NCI-H460 (cell line): Measurements from ENCODE around the gene ERGIC3. TPM values are rescaled to one million over a fixed set of nuclear protein-coding genes. Genes with fewer than 3 reads are reported as not detected.

Experiments
- DNase-seq: peaks from one replicate; pipeline ENCODE4 v3.0.0-alpha.2; 2016; ENCODE audit warnings: low read depth; ENCODE audit errors: extremely low read depth
- polyA plus RNA-seq: library from polyadenylated mRNA; depleted of rRNA; stranded (reverse); fragments of >200 nt; gene quantifications from 2 replicates; pipeline ENCODE4 v1.2.3, GENCODE V29; 2014; cell fraction: nucleus; rRNA removed
- total RNA-seq: library from RNA; depleted of rRNA; stranded (reverse); fragments of >200 nt; shearing (Covaris generic); gene quantifications from 2 replicates; pipeline ENCODE4 v1.2.3, GENCODE V29; 2014; rRNA removed

Gene ERGIC3
- 161 and 177 TPM in 2 replicates for total RNA-seq
- polyA plus RNA-seq = 288 and 292 TPM in 2 replicates

DNA sequence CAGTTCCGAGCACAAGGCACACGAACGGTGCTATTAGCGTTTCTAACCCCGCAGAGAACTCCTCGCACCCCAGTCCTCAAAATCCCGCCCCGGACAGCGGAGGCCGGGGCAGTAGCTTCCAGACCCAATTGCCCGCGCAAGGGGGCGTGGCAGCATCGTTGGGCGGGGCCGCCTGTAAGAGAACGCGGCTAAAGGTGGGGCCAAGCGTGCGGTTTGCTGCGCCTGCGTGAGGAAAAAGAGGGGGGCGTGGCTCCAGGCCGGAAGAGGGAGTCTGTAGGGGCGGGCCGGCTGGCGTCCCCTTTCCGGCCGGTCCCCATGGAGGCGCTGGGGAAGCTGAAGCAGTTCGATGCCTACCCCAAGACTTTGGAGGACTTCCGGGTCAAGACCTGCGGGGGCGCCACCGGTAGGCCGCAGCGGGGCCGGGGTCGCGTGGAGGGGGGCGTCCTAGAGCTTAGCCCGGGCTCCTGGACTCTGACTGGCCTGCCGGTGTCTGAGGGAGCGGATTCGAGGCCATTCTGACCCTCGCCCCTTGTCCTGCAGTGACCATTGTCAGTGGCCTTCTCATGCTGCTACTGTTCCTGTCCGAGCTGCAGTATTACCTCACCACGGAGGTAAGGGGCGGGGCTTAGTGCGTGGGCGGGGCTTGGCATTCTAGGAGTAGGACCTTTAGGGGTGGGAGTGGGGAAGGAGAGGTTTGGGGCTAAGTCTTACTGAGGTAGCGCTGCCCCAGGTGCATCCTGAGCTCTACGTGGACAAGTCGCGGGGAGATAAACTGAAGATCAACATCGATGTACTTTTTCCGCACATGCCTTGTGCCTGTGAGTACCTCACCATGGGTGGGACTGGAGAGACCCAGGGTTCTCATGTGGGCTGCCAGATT lies at the start of gene ERGIC3:
Gene ERGIC3, plus strand, starts transcription at position 296 of the 880 bp plus-strand sequence. Its CDS starts 20 bp downstream, at position 316.
- peak; percentile 95 for DNase-seq

DNA sequence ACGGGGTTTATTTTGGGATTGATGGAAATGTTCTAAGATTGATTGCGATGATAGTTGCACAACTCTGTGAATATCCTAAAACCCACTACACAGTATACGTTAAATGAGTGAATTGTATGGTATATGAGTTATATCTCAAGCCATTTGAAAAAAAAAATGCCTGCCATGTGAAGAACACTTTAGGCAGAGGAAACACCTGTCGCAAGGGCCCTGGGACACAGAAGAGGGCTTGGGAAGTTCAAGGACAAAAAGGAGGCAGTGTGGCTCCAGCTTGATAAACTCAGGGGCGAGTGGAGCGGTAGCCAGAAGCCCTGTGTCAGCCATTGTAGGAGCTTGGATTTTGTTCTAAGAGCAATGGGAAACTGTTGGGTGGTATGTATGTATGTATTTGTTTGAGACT lies 49.5 kb upstream of the ERGIC3 start:
- no peak for DNase-seq

DNA sequence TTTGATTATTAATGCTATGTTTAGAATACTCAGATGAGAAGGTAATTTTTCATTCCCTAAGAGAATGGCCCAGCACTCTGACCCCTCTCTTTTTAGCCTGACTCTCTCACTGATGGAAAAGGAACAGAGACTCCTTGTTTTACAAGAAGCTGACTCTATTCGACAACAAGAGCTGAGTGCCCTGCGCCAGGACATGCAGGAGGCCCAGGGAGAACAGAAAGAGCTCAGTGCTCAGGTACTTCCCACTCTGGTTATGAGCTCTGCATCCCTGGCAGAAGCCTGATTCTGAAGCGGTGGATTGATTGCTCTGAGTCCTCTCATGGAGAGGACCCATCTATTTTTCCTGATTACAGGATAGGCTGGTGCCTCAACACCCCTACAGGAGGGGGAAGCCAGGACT lies 45.4 kb upstream of the ERGIC3 start:
- DNase-seq = no peak

DNA sequence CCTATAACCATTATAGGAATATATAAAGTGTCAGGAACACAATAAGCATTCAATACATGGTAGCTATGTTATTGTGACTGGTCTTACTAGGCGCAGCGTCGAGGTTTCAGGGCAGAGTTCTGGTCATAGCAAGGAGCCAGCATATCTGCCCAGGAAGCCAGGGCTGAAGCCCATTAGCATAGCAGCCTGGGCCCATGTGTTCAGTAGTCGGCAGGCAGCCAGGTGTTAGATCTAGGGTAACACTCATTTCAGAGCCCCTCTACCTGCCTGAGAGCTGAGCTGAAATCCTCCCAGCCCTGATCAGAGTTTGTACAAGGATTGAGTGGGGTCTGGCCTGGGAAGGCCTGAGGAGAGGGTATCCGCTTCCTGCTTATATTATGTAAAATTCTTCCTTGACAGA lies 44.6 kb upstream of the ERGIC3 start:
- DNase-seq = no peak

DNA sequence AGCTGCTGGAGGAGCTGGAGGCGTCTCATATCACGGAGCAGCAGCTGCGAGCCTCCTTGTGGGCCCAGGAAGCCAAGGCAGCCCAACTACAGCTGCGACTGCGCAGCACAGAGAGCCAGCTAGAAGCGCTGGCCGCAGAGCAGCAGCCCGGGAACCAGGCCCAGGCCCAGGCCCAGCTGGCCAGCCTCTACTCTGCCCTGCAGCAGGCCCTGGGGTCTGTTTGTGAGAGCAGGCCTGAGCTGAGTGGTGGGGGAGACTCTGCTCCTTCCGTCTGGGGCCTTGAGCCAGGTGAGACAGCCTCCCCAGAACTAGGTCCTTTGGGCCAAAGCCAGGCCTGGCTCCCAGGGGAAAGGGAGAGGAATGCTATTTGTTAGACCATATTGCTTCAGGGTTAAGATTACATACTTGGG lies 44.1 kb upstream of the ERGIC3 start:
- DNase-seq = no peak

DNA sequence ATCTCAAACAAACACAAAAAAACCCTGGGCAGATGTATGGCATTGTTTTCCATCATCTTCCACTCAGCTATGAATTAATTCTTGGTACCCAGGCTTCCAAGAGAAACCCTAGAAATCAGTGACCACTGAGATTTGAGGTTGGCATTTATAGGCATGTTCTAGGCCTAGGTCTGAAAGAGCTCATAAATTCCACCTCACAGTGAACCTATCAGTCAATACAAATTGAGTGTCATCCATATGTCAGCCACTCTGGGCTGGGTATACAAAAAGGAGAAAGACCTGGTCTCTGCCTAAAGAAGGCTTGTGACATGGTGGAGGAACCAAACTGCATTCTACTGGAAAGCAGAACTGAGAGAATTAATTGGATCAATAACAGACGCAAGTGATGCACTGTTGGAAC lies 42.6 kb upstream of the ERGIC3 start:
- DNase-seq = no peak

DNA sequence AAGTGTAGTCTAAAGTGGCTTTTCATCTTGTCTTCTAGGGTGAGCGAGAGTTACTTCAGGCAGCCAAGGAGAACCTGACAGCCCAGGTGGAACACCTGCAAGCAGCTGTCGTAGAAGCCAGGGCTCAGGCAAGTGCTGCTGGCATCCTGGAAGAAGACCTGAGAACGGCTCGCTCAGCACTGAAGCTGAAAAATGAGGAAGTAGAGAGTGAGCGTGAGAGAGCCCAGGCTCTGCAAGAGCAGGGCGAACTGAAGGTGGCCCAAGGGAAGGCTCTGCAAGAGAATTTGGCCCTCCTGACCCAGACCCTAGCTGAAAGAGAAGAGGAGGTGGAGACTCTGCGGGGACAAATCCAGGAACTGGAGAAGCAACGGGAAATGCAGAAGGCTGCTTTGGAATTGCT lies 39.5 kb upstream of the ERGIC3 start:
- no peak for DNase-seq

DNA sequence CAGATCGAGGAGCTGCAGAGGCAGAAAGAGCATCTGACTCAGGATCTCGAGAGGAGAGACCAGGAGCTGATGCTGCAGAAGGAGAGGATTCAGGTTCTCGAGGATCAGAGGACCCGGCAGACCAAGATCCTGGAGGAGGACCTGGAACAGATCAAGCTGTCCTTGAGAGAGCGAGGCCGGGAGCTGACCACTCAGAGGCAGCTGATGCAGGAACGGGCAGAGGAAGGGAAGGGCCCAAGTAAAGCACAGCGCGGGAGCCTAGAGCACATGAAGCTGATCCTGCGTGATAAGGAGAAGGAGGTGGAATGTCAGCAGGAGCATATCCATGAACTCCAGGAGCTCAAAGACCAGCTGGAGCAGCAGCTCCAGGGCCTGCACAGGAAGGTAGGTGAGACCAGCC lies 38.6 kb upstream of the ERGIC3 start:
- DNase-seq = no peak

DNA sequence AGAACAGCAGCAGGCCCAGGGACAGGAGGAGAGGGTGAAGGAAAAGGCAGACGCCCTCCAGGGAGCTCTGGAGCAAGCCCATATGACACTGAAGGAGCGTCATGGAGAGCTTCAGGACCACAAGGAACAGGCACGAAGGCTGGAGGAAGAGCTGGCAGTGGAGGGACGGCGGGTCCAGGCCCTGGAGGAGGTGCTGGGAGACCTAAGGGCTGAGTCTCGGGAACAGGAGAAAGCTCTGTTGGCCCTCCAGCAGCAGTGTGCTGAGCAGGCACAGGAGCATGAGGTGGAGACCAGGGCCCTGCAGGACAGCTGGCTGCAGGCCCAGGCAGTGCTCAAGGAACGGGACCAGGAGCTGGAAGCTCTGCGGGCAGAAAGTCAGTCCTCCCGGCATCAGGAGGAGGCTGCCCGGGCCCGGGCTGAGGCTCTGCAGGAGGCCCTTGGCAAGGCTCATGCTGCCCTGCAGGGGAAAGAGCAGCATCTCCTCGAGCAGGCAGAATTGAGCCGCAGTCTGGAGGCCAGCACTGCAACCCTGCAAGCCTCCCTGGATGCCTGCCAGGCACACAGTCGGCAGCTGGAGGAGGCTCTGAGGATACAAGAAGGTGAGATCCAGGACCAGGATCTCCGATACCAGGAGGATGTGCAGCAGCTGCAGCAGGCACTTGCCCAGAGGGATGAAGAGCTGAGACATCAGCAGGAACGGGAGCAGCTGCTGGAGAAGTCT lies 37.9 kb upstream of the ERGIC3 start:
- DNase-seq = no peak

DNA sequence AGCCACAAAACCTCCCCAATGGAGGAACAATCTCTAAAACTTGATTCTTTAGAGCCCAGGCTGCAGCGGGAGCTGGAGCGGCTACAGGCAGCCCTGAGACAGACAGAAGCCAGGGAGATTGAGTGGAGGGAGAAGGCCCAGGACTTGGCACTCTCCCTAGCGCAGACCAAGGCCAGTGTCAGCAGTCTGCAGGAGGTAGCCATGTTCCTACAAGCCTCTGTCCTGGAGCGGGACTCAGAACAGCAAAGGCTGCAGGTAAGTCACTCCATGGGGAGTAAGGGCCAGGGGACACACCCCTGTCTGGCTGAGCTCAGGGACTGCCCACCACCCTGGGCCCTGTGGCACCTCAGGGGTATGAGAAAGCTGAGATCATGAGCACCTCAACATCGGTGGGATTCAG lies 37.1 kb upstream of the ERGIC3 start:
- no peak for DNase-seq

DNA sequence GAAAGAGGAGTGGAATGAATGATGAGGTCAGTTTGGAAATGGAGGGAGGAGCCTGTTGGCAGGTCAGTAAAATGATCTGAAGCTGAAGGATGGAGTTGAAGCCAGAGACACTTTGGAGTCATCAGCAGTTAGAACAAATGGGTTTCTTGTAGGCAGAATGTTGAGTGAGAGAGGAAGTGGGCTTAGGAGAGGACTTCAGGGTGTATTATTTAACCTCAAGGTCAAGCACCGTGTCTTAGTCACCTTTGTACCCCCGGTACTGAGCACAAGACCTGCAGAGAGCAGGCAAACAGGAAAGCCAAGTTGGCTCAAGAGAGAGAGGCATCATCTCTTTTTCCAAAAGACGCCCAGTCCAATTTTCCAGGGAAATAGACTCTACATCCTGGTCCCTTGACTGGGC lies 35.7 kb upstream of the ERGIC3 start:
- DNase-seq = no peak

DNA sequence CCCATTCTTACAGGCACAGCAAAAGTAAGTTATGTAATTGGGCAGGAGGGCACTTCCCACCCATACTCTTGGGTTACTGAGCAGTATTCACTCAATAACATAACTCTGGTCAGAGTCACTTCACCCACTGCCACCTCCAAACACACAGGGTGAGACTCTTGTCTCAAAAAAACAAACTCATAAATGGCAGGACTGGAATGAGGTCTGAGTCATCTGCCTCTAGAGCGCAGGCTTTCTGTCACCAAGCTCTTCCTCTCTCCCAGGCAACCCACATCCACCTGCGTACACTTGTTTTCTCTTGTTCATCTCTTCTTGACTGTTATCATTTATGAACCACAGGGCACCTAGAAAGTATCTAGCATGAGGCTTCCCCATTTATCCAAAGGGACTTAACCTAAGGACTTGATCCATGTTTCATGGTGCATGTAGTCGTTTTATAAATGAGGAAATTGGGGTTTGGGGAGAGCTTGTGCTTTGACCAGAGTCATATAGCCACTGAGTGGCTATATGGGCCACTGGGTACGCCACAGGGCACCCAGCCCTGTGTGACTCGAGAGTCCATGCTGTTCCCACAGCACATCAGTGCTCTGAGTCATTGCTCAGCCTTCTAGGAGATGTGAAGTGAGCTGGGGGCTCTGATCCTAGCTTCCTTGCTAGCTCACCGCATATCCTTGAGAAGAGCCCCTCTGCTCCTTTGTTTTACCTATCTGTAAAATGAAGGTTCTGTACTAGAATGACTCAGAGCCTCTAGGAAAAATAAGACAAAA lies 34.8 kb upstream of the ERGIC3 start:
- no peak for DNase-seq

DNA sequence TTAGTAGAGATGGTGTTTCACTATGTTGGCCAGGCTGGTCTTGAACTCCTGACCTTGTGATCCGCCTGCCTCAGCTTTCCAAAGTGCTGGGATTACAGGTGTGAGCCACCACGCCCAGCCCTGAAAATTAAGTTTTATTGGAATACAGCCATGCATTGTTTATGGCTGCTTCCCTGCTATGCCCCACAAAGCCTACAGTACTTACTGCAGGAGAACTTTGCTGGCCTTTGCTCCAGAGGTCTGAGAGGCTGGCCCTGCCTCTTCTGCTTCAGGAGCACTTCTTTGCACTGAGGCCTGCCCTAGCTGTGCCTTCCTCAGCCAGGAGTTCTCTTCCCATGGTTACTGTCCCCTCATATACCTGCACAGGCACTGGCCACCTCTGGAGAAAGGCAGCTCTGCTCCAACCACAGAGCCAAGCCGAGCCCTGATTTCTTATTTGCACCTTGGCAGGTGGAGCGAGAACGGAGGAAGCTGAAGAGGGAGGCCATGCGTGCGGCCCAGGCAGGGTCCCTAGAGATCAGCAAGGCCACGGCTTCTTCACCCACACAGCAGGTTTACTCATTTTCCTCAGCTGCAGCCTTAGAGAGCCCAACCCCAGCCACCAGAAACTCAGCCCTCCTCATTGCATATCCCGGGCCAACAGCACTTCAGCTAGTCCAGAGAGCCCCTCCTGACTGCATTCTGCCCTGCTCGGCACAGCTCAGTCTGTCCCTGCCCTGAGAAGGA lies 33.2 kb upstream of the ERGIC3 start:
- no peak for DNase-seq

DNA sequence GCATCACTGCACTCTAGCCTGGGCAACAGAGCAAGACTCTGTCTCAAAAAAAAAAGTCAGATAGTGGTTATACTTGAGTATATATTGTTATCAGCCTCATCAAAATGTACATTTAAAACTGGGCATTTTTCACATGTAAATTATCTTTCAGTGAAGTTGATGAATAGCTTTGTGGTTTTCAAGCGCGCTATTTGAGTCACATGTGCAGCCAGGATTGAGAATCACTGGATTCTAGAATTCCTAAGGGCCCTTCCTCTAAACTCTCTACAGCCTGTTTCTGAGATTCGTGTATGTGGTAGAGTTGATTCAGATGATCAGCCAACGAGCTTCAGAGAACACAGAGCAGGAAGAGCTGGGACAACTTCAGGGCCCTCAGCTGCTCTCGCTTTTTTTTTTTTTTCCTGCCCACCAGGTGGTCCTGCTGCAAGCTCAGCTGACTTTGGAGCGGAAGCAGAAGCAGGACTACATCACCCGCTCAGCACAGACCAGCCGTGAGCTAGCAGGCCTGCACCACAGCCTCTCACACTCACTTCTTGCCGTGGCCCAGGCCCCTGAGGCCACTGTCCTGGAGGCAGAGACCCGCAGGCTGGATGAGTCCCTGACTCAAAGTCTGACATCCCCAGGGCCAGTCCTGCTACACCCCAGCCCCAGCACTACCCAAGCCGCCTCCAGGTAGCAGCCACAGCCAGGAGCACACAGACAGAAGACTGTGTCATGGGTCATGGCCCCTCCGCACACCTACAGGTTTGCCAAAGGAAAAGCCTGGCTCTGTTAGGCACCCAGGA lies 30.7 kb upstream of the ERGIC3 start:
- DNase-seq = no peak

DNA sequence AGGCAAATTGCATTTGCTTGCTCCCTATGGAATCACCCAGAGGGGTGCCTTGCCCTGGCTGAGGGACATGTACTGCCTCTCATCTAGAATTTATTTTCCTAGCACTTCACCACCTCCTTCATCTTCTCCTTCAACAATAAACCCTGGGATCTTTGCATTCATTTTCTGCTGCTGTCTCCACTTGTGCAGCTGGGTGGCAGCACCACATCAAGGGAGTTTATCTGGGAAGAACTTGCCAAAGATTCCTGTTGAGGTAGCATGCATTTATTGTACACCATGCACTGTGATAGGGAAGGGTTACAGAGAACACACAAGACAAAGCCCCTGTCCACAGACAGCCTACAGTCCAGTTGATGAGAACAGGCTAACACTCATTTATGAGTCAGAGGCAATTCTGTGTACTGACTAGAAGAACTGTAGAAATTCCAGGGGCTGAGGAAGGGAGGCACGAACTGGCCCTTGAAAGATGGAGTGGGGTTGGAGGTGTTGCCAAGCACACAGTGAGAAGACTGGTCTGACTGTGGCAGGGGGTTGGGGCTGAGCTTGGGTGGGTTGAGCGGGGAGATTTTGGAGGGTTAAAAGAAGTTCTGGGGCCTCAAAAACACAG lies 30.0 kb upstream of the ERGIC3 start:
- peak; percentile 30 for DNase-seq

DNA sequence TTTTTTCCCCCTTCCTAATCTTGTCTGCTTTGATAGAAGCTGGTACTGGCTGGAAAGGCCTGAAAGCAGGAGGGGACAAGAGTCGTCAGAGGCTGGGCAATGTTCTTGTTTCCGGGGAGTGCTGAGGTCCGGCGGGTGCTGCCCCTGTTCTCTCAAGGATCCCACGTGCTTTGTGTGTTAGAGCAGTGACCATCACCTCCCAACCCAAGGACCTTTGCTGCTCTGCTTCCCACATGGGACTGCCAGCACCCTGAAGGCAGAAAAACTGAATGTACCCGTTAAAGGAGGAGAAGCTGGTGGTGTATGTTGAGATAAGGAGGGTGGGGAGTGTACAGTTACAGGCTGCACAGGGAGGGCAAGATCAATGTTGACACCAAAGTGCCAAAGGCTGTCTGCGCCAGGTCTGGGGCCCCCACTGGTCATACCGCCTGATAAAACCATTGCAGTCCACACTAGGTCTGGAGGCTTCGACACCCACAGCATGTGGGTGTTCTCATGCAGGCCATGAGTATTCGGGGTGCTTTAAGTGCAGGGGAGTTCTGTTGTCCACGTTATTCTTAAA lies 27.4 kb upstream of the ERGIC3 start:
- no peak for DNase-seq

DNA sequence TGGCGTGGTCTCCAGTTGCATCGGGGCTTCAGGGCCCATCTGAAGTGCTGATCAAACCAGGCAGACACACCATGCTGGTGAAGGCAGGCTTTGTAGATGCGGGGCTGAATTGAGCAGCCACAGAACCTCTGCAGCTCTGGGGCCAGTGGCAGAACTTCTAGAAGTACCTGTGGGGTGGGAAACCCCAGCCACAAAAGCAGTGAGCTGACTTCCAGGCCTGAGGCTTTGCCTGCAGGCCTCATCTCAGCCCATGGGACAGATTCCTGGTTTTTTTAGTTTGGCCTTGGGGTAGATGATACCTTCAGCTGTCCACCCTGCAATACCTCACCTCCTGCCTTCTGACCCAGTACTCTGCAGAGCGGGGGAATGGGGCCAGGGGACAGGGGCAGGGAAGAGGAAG lies 26.5 kb upstream of the ERGIC3 start:
- no peak for DNase-seq

DNA sequence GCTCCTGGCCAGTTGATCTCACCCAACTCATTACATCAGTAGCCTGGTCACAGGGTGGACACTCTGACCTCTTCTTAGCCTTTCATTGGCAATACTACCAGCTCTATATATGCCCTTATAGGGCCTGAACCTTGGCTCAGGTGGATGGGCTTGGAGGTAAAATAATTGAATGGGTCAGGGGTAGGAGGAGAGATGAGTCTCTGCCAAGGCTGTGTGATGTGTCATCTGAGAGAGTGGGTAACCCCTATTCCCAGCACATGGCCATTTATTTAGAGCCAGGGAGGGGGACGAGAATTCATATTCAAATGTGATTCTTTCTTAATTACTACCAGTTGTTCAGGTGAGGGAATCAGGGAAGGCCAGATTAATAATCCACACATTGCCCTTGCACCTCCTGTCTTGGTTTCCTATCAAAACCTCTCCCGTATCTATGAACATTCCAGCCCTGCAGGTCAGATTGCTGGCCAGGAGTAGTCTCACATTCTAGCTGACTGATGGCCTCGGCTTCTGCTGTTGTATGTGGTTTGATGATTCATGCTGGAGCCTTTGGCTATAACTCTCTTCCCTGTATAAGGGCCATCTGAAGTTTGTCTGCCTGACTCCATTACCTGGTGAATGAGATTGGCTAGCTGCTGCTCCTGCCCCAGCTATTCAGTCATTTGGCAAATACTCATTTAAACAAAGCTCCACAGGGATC lies 25.8 kb upstream of the ERGIC3 start:
- DNase-seq = no peak
